22Rv1 (cell line): ENCODE measurements around the gene RPAIN.

Experiments used
- ZFX ChIP-seq: fragments of 450-650 bp; IDR thresholded peaks from 2 replicates; pipeline ENCODE4 v1.6.1; 2017; ENCODE audit warnings: antibody characterized with exemption, borderline replicate concordance
- TF ChIP-seq, protein P1 (sequence below): fragments of 450-650 bp; IDR thresholded peaks from 2 replicates; pipeline ENCODE4 v1.5.1; 2017; ENCODE audit warnings: mild to moderate bottlenecking

- TF ChIP-seq, protein P1, sequence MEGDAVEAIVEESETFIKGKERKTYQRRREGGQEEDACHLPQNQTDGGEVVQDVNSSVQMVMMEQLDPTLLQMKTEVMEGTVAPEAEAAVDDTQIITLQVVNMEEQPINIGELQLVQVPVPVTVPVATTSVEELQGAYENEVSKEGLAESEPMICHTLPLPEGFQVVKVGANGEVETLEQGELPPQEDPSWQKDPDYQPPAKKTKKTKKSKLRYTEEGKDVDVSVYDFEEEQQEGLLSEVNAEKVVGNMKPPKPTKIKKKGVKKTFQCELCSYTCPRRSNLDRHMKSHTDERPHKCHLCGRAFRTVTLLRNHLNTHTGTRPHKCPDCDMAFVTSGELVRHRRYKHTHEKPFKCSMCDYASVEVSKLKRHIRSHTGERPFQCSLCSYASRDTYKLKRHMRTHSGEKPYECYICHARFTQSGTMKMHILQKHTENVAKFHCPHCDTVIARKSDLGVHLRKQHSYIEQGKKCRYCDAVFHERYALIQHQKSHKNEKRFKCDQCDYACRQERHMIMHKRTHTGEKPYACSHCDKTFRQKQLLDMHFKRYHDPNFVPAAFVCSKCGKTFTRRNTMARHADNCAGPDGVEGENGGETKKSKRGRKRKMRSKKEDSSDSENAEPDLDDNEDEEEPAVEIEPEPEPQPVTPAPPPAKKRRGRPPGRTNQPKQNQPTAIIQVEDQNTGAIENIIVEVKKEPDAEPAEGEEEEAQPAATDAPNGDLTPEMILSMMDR = no peak
- TF ChIP-seq ZFX = no peak
Observed at GRCh38 chr17:5405400-5405799, 14.6 kb upstream of the RPAIN start.
